ENCODE results near the gene GCNT1.

GCNT1 gene

GRCh38 chr9:76438841-76439588 lies 20.0 kb upstream of the GCNT1 start:
- no peak for DNase-seq
- no peaks in the 10 kb centered on the region for H3K27me3 ChIP-seq (ENCODE audit: insufficient read depth, low read depth, severe bottlenecking)
- no peak for TF ChIP-seq CTCF (IDR thresholded peaks at IDR 0.05; ENCODE audit: low read depth, low read length)
- no peak overlapping the region for H3K4me3 ChIP-seq (ENCODE audit: low read depth, low read length)
- H3K27ac ChIP-seq = no peak overlapping the region
- peaks cover 6% of the 10 kb centered on the region for H3K9me3 ChIP-seq (ENCODE audit: severe bottlenecking)
- H3K36me3 ChIP-seq = no peaks in the 10 kb centered on the region

DNA sequence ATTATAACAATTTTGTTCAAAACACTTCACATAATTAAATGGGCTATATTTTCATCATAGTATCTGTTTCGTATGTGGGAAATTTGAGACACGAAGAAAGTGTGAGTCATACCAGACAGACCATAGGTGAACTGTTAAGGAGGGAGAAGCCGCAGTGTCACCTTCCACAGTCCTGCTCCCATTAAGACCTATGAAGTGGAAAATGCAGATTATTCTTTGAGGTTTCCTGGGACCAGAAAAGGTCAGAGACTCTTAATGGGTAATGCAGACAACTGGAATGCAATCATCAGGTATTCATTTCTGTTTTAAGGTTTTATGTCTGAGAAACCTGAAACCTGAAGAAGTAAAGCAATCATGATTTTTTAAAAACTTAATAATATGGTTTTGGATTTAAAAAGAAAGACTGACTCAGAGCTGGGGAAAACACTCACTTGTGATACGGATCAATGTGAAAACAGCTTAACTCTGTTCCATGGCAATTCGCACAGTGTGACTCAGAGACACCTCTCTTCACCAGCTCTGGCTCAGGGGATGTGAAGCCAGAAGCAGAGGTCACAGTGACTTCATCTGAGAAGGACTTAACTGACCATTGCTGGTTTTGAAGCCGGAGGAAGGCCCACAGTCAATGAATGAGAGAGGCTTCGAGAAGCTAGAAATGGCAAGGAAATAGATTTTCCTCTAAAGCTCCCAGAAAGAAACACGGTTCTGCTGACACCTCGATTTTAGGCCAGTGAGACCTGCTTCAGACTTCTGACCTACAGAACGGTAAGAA lies 17.2 kb upstream of the GCNT1 start:
- H3K4me3 ChIP-seq (ENCODE audit: low read depth, low read length) = no peak overlapping the region
- H3K27me3 ChIP-seq (ENCODE audit: insufficient read depth, low read depth, severe bottlenecking) = no peaks in the 10 kb centered on the region
- DNase-seq = no peak
- no peaks in the 10 kb centered on the region for H3K36me3 ChIP-seq
- H3K9me3 ChIP-seq (ENCODE audit: severe bottlenecking) = peaks cover 6% of the 10 kb centered on the region
- H3K27ac ChIP-seq = no peak overlapping the region
- TF ChIP-seq CTCF (IDR thresholded peaks at IDR 0.05; ENCODE audit: low read depth, low read length) = no peak

DNA sequence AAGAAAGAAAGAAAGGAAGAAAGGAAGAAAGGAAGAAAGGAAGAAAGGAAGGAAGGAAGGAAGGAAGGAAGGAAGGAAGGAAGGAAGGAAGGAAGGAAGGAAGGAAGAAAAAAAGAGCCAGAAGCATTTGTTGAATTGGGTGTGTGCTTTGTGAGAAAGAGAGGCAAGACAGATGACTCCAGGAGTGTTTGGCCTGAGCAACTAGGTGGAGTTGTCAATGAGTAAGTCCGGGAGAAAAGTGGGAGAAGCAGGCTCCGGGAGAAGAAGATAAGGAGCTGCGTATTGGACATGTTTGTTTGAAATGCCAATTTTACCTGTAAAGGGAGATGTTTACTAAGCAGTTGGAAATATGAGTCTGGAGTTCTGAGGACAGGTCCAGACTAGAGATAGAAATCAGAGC lies 15.1 kb upstream of the GCNT1 start:
- no peak overlapping the region for H3K27ac ChIP-seq
- no peak overlapping the region for H3K4me3 ChIP-seq (ENCODE audit: low read depth, low read length)
- no peak for TF ChIP-seq CTCF (IDR thresholded peaks at IDR 0.05; ENCODE audit: low read depth, low read length)
- H3K36me3 ChIP-seq = no peaks in the 10 kb centered on the region
- H3K9me3 ChIP-seq (ENCODE audit: severe bottlenecking) = peaks cover 6% of the 10 kb centered on the region
- no peak for DNase-seq
- no peaks in the 10 kb centered on the region for H3K27me3 ChIP-seq (ENCODE audit: insufficient read depth, low read depth, severe bottlenecking)

DNA sequence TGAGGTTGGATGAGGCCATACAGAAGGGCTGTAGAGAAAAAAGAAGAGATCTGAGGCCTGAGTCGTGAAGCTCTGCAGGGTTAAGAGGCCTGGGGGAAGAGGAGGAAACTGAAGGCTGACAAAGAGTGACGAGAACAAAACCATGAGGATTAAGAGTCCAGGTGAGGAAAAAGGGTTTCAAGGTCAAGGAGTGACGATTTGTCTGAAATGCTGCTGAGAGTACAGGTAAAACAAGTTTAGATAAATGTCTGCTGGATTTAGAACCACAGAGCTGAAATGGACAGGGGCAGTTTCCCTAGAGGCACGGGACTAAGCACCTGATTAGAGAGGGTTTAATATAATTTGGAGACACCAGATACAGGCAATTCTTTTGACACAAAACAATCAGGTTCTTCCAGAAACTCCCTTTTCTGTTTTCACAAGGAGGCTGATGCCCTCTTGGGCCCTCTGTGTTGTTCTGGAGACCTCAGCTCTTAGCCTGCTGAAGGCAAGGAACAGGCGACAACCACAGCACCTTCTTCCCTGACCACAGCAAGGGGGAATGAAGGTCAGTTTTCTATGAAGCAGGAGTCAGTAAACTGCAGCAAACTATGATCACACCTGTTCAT lies 14.6 kb upstream of the GCNT1 start:
- DNase-seq = no peak
- TF ChIP-seq CTCF (IDR thresholded peaks at IDR 0.05; ENCODE audit: low read depth, low read length) = no peak
- Histone ChIP-seq H3K9me3 (ENCODE audit: severe bottlenecking) (peaks cover 6% of the 10 kb centered on the region), H3K36me3 (no peaks in the 10 kb centered on the region), H3K27me3 (ENCODE audit: insufficient read depth, low read depth, severe bottlenecking) (no peaks in the 10 kb centered on the region), H3K4me3 (ENCODE audit: low read depth, low read length) (no peak overlapping the region), H3K27ac (no peak overlapping the region)

- no peak overlapping the region for H3K4me3 ChIP-seq (ENCODE audit: low read depth, low read length)
- no peaks in the 10 kb centered on the region for H3K27me3 ChIP-seq (ENCODE audit: insufficient read depth, low read depth, severe bottlenecking)
- no peaks in the 10 kb centered on the region for H3K36me3 ChIP-seq
- peaks cover 6% of the 10 kb centered on the region for H3K9me3 ChIP-seq (ENCODE audit: severe bottlenecking)
- TF ChIP-seq CTCF (IDR thresholded peaks at IDR 0.05; ENCODE audit: low read depth, low read length) = no peak
- DNase-seq = no peak
- no peak overlapping the region for H3K27ac ChIP-seq
These were observed 13.0 kb upstream of the GCNT1 start for GRCh38 chr9:76445976-76446375.

Data from WERI-Rb-1 (cell line).